GM23338 (cell line): Measurements from ENCODE around the gene PUM1. TPM values are rescaled to one million over a fixed set of nuclear protein-coding genes. Genes with fewer than 3 reads are reported as not detected.

Experiments used
- ATAC-seq: fragments of 200-7000 bp; cut with Tn5 transposase; 3 replicates; pipeline ENCODE4 v1.9.1; 2020
- DNase-seq: peaks from one replicate; pipeline ENCODE4 v3.0.0-alpha.2; 2015; ENCODE audit warnings: low spot score
- H2AFZ ChIP-seq: fragments of 200-600 bp; sonication (generic); 2 replicates; pipeline ENCODE4 v1.8.0; 2016; ENCODE audit warnings: antibody characterized with exemption, mild to moderate bottlenecking, moderate library complexity
- H3F3A ChIP-seq: fragments of 200-600 bp; sonication (generic); replicated peaks from 2 replicates; pipeline ENCODE4 v1.8.0; 2017; ENCODE audit warnings: antibody characterized with exemption, mixed run types, low read depth
- H3K27ac ChIP-seq: fragments of 200-600 bp; sonication (generic); 2 replicates; pipeline ENCODE4 v1.6.1; 2016; ENCODE audit warnings: low read depth
- H3K27me3 ChIP-seq: fragments of 200-600 bp; sonication (generic); 2 replicates; pipeline ENCODE4 v1.8.0; 2016; ENCODE audit warnings: mild to moderate bottlenecking, mixed run types, moderate library complexity; ENCODE audit not compliant: insufficient read depth
- H3K36me3 ChIP-seq: fragments of 200-600 bp; sonication (generic); 2 replicates; pipeline ENCODE4 v1.8.0; 2016; ENCODE audit warnings: mild to moderate bottlenecking; ENCODE audit not compliant: insufficient read depth
- H3K4me1 ChIP-seq: fragments of 200-600 bp; sonication (generic); 2 replicates; pipeline ENCODE4 v1.8.0; 2016; ENCODE audit warnings: mild to moderate bottlenecking, moderate library complexity; ENCODE audit not compliant: insufficient read depth
- H3K4me2 ChIP-seq: fragments of 200-600 bp; sonication (generic); 2 replicates; pipeline ENCODE4 v1.7.1; 2017; ENCODE audit warnings: mixed run types
- H3K4me3 ChIP-seq: fragments of 200-600 bp; sonication (generic); 2 replicates; pipeline ENCODE4 v1.6.1; 2016; ENCODE audit warnings: mixed run types
- H3K79me2 ChIP-seq: fragments of 200-600 bp; sonication (generic); replicated peaks from 2 replicates; pipeline ENCODE4 v1.8.0; 2017; ENCODE audit warnings: mild to moderate bottlenecking; ENCODE audit not compliant: insufficient read depth
- H3K9me2 ChIP-seq: fragments of 200-600 bp; sonication (generic); 2 replicates; pipeline ENCODE4 v1.8.0; 2017; ENCODE audit not compliant: insufficient read depth
- H4K20me1 ChIP-seq: fragments of 200-600 bp; sonication (generic); replicated peaks from 2 replicates; pipeline ENCODE4 v1.8.0; 2017; ENCODE audit warnings: mild to moderate bottlenecking; ENCODE audit not compliant: insufficient read depth
- H3K27ac Mint-ChIP-seq: 2 replicates; pipeline ENCODE4 v1.8.0; 2020; ENCODE audit warnings: inconsistent platforms, mild to moderate bottlenecking, moderate library complexity, mixed read lengths
- H3K27me3 Mint-ChIP-seq: 3 replicates; pipeline ENCODE4 v1.8.0; 2022; ENCODE audit warnings: low read depth, mild to moderate bottlenecking, moderate library complexity, mixed read lengths, inconsistent platforms; ENCODE audit not compliant: insufficient read depth, poor library complexity
- H3K36me3 Mint-ChIP-seq: 3 replicates; pipeline ENCODE4 v1.8.0; 2021; ENCODE audit warnings: low read depth, mild to moderate bottlenecking, inconsistent platforms, moderate library complexity, mixed read lengths
- H3K4me1 Mint-ChIP-seq: 3 replicates; pipeline ENCODE4 v1.8.0; 2020; ENCODE audit warnings: mild to moderate bottlenecking, inconsistent platforms, mixed read lengths
- H3K4me3 Mint-ChIP-seq: 3 replicates; pipeline ENCODE4 v1.8.0; 2021; ENCODE audit warnings: moderate library complexity, mild to moderate bottlenecking, inconsistent platforms, mixed read lengths
- H3K9me3 Mint-ChIP-seq: 3 replicates; pipeline ENCODE4 v1.8.0; 2020; ENCODE audit warnings: moderate library complexity, mild to moderate bottlenecking, inconsistent platforms, mixed read lengths
- CREB1 ChIP-seq: fragments of 250-450 bp; sonication (Bioruptor Pico); IDR thresholded peaks from 2 replicates; pipeline ENCODE4 v1.5.0; 2020; ENCODE audit warnings: low read depth, mild to moderate bottlenecking, moderate library complexity
- CTCF ChIP-seq, 2 experiments: fragments of 200-600 bp in 1 of 2; sonication (generic) in 1 of 2; conservative IDR thresholded peaks; 2 replicates each; pipeline versions ENCODE4 v1.5.1 to v1.6.1; 2016 to 2017; ENCODE audit warnings: antibody characterized with exemption in 2 of 2, low read depth in 2 of 2, mild to moderate bottlenecking in 2 of 2, moderate library complexity in 1 of 2
- EZH2 ChIP-seq: fragments of 200-600 bp; sonication (generic); IDR thresholded peaks from one replicate; pipeline ENCODE4 v1.8.0; 2017; ENCODE audit warnings: antibody characterized with exemption, mild to moderate bottlenecking, low read depth; ENCODE audit not compliant: unreplicated experiment
- EZH2phosphoT487 ChIP-seq: fragments of 200-600 bp; sonication (generic); IDR thresholded peaks from one replicate; pipeline ENCODE4 v1.8.1; 2018; ENCODE audit warnings: antibody characterized with exemption; ENCODE audit not compliant: unreplicated experiment
- JUNB ChIP-seq: IDR thresholded peaks from one replicate; pipeline ENCODE4 v1.6.1; 2016; ENCODE audit warnings: antibody characterized with exemption; ENCODE audit not compliant: unreplicated experiment
- NANOG ChIP-seq: IDR thresholded peaks from 2 replicates; pipeline ENCODE4 v1.6.1; 2016; ENCODE audit warnings: antibody characterized with exemption, borderline replicate concordance
- POLR2AphosphoS5 ChIP-seq: IDR thresholded peaks from 2 replicates; pipeline ENCODE4 v1.6.1; 2016; ENCODE audit warnings: antibody characterized with exemption, low read depth
- ZNF114 ChIP-seq: fragments of 250-450 bp; sonication (Bioruptor Pico); IDR thresholded peaks from 2 replicates; pipeline ENCODE4 v1.5.0; 2020; ENCODE audit warnings: mild to moderate bottlenecking, moderate library complexity
- long read RNA-seq: library from polyadenylated mRNA; unstranded; transcript quantifications from one replicate; pipeline ENCODE4 v2.0.0, GENCODE V29; 2020; ENCODE audit not compliant: unreplicated experiment
- polyA plus RNA-seq: library from polyadenylated mRNA; unstranded; fragments of >200 nt; fragmentation: Nextera tagmentation; extraction: Ambion mirVana; gene quantifications from 2 replicates; pipeline ENCODE4 v1.2.1, GENCODE V29; 2016
- total RNA-seq: library from RNA; depleted of rRNA; stranded (reverse); fragments of >200 nt; shearing (Covaris generic); gene quantifications from 2 replicates; pipeline ENCODE4 v1.2.3, GENCODE V29; 2014; rRNA removed
- TF ChIP-seq, protein P1 (sequence below): fragments of 250-450 bp; sonication (Bioruptor Pico); IDR thresholded peaks from 2 replicates; pipeline ENCODE4 v1.5.0; 2020; ENCODE audit warnings: mild to moderate bottlenecking, moderate library complexity

The PUM1 gene, protein sequence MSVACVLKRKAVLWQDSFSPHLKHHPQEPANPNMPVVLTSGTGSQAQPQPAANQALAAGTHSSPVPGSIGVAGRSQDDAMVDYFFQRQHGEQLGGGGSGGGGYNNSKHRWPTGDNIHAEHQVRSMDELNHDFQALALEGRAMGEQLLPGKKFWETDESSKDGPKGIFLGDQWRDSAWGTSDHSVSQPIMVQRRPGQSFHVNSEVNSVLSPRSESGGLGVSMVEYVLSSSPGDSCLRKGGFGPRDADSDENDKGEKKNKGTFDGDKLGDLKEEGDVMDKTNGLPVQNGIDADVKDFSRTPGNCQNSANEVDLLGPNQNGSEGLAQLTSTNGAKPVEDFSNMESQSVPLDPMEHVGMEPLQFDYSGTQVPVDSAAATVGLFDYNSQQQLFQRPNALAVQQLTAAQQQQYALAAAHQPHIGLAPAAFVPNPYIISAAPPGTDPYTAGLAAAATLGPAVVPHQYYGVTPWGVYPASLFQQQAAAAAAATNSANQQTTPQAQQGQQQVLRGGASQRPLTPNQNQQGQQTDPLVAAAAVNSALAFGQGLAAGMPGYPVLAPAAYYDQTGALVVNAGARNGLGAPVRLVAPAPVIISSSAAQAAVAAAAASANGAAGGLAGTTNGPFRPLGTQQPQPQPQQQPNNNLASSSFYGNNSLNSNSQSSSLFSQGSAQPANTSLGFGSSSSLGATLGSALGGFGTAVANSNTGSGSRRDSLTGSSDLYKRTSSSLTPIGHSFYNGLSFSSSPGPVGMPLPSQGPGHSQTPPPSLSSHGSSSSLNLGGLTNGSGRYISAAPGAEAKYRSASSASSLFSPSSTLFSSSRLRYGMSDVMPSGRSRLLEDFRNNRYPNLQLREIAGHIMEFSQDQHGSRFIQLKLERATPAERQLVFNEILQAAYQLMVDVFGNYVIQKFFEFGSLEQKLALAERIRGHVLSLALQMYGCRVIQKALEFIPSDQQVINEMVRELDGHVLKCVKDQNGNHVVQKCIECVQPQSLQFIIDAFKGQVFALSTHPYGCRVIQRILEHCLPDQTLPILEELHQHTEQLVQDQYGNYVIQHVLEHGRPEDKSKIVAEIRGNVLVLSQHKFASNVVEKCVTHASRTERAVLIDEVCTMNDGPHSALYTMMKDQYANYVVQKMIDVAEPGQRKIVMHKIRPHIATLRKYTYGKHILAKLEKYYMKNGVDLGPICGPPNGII
- total RNA-seq: 117 and 121 TPM in 2 replicates
- 44.4 and 49.5 TPM in 2 replicates for polyA plus RNA-seq
- long read RNA-seq, full-length matches to known transcripts: 1 of 9 reads
- long read RNA-seq, partial matches to known transcripts: 3 of 9 reads
- long read RNA-seq, other reads (novel, unspliced or antisense): 5 of 9 reads

- peak within 1 kb of the TSS; percentile 97 for H3K4me3 Mint-ChIP-seq
- 0 out of 2 replicates have a peak, but pooled peaks cover 3% of the 10 kb centered on the region for H3F3A ChIP-seq
- H3K27ac Mint-ChIP-seq: peak within 1 kb of the TSS; percentile 100
- H3K4me2 ChIP-seq: peak within 1 kb of the TSS; percentile 77
- peaks cover 48% of the 10 kb centered on the region for H3K79me2 ChIP-seq
- no peaks in the 10 kb centered on the region for H3K9me2 ChIP-seq
- peaks cover 15% of the 10 kb centered on the region for H3K36me3 Mint-ChIP-seq
- H3K9me3 Mint-ChIP-seq: no peaks in the 10 kb centered on the region
- no peaks in the 10 kb centered on the region for H3K27me3 ChIP-seq
- peaks cover 29% of the 10 kb centered on the region for H4K20me1 ChIP-seq
- peaks cover 17% of the 10 kb centered on the region for H3K4me1 ChIP-seq
- no peaks in the 10 kb centered on the region for H3K36me3 ChIP-seq
- ATAC-seq (peak; percentile 93), DNase-seq (peak; percentile 100)
- H3K4me1 Mint-ChIP-seq: peaks cover 15% of the 10 kb centered on the region
- H2AFZ ChIP-seq: peak within 1 kb of the TSS; percentile 97
- H3K27ac ChIP-seq: peak within 1 kb of the TSS; percentile 100
- peaks cover 9% of the 10 kb centered on the region for H3K27me3 Mint-ChIP-seq
- peak within 1 kb of the TSS; percentile 96 for H3K4me3 ChIP-seq
- TF ChIP-seq, protein P1, sequence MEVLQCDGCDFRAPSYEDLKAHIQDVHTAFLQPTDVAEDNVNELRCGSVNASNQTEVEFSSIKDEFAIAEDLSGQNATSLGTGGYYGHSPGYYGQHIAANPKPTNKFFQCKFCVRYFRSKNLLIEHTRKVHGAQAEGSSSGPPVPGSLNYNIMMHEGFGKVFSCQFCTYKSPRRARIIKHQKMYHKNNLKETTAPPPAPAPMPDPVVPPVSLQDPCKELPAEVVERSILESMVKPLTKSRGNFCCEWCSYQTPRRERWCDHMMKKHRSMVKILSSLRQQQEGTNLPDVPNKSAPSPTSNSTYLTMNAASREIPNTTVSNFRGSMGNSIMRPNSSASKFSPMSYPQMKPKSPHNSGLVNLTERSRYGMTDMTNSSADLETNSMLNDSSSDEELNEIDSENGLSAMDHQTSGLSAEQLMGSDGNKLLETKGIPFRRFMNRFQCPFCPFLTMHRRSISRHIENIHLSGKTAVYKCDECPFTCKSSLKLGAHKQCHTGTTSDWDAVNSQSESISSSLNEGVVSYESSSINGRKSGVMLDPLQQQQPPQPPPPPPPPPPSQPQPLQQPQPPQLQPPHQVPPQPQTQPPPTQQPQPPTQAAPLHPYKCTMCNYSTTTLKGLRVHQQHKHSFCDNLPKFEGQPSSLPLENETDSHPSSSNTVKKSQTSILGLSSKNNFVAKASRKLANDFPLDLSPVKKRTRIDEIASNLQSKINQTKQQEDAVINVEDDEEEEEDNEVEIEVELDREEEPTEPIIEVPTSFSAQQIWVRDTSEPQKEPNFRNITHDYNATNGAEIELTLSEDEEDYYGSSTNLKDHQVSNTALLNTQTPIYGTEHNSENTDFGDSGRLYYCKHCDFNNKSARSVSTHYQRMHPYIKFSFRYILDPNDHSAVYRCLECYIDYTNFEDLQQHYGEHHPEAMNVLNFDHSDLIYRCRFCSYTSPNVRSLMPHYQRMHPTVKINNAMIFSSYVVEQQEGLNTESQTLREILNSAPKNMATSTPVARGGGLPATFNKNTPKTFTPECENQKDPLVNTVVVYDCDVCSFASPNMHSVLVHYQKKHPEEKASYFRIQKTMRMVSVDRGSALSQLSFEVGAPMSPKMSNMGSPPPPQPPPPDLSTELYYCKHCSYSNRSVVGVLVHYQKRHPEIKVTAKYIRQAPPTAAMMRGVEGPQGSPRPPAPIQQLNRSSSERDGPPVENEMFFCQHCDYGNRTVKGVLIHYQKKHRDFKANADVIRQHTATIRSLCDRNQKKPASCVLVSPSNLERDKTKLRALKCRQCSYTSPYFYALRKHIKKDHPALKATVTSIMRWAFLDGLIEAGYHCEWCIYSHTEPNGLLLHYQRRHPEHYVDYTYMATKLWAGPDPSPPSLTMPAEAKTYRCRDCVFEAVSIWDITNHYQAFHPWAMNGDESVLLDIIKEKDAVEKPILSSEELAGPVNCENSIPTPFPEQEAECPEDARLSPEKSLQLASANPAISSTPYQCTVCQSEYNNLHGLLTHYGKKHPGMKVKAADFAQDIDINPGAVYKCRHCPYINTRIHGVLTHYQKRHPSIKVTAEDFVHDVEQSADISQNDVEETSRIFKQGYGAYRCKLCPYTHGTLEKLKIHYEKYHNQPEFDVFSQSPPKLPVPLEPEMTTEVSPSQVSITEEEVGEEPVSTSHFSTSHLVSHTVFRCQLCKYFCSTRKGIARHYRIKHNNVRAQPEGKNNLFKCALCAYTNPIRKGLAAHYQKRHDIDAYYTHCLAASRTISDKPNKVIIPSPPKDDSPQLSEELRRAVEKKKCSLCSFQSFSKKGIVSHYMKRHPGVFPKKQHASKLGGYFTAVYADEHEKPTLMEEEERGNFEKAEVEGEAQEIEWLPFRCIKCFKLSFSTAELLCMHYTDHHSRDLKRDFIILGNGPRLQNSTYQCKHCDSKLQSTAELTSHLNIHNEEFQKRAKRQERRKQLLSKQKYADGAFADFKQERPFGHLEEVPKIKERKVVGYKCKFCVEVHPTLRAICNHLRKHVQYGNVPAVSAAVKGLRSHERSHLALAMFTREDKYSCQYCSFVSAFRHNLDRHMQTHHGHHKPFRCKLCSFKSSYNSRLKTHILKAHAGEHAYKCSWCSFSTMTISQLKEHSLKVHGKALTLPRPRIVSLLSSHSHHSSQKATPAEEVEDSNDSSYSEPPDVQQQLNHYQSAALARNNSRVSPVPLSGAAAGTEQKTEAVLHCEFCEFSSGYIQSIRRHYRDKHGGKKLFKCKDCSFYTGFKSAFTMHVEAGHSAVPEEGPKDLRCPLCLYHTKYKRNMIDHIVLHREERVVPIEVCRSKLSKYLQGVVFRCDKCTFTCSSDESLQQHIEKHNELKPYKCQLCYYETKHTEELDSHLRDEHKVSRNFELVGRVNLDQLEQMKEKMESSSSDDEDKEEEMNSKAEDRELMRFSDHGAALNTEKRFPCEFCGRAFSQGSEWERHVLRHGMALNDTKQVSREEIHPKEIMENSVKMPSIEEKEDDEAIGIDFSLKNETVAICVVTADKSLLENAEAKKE: no peak
- TF ChIP-seq CTCF (conservative IDR thresholded peaks at IDR 0.05; ENCODE audit: low read depth in 2 of 2): no peak
- no peak for TF ChIP-seq NANOG
- no peak for TF ChIP-seq ZNF114
- no peak for TF ChIP-seq JUNB
- TF ChIP-seq CREB1 (CRISPR knock-in tag): no peak
- peak; percentile 86 for TF ChIP-seq POLR2AphosphoS5
- no peak for TF ChIP-seq EZH2phosphoT487
- no peak for TF ChIP-seq EZH2
Observed at GRCh38 chr1:31065310-31066217, at the start of gene PUM1. Gene PUM1, minus strand, starts transcription at chr1:31065717. Its CDS starts 6,151 bp downstream, at chr1:31059566.
